HepG2 (cell line): ENCODE measurements around the gene NSUN5. TPM values are rescaled to one million over a fixed set of nuclear protein-coding genes. Genes with fewer than 3 reads are reported as not detected.
"Not testable (repeated sequence)": the region's sequence is repeated elsewhere in the genome, so short reads cannot be mapped to it uniquely, and the experiment has no call there.

ENCODE experiments used
- ATAC-seq: fragments of 200-7000 bp; cut with Tn5 transposase; 3 replicates; pipeline ENCODE4 v1.9.1; 2020; ENCODE audit warnings: mild to moderate bottlenecking, moderate library complexity
- BruUV-seq: library from RNA; stranded (reverse); fragments of 400-500 nt; replicated peaks from 2 replicates; lab custom pipeline; 2021; lab: Mats Ljungman, UMichigan
- CTCF ChIA-PET: fragments of 300-600 bp; formaldehyde crosslinking; extraction: SDS; loops from one replicate; lab custom pipeline; 2021; ENCODE audit warnings: low total read pairs, inconsistent platforms, low intra/inter-chr PET ratio; lab: Yijun Ruan, JAX
- POLR2A ChIA-PET: fragments of 350-600 bp; sonication (Branson Sonifier 250); formaldehyde crosslinking; loops from one replicate; lab custom pipeline; 2020; ENCODE audit warnings: antibody characterized with exemption, inconsistent platforms; lab: Yijun Ruan, JAX
- DNase-seq: peaks from one replicate; pipeline ENCODE4 v3.0.0-alpha.2; 2015; ENCODE audit warnings: low spot score
- FAIRE-seq: peaks from 3 replicates; lab custom pipeline; 2011; peaks lifted over from hg19 to GRCh38; lab: Jason Lieb, UNC
- H2AFZ ChIP-seq: one replicate; pipeline ENCODE4 v1.6.1; 2011; ENCODE audit warnings: low read length, inconsistent platforms
- H3K27ac ChIP-seq: fragments of 300-600 bp; 3 replicates; pipeline ENCODE4 v1.8.0; 2011; ENCODE audit warnings: mixed run types, mild to moderate bottlenecking, mixed read lengths, low read length, inconsistent platforms; ENCODE audit not compliant: insufficient read depth; ENCODE audit errors: extremely low read length
- H3K27me3 ChIP-seq, 2 experiments: fragments of 200-600 bp in 1 of 2; 2 replicates in 1 of 2; 3 replicates in 1 of 2; pipeline versions ENCODE4 v1.6.0 to v1.8.0; 2011; ENCODE audit warnings: low read length in 2 of 2, mild to moderate bottlenecking in 2 of 2, moderate library complexity in 2 of 2, inconsistent platforms in 1 of 2; ENCODE audit not compliant: insufficient read depth in 2 of 2, control insufficient read depth in 1 of 2
- H3K36me3 ChIP-seq, 2 experiments: fragments of 200-600 bp in 1 of 2; replicated peaks in 1 of 2; 2 replicates in 1 of 2; 3 replicates in 1 of 2; pipeline versions ENCODE4 v1.5.1 to v1.8.0; 2011; ENCODE audit warnings: low read length in 2 of 2, inconsistent platforms in 1 of 2; ENCODE audit not compliant: insufficient read depth in 2 of 2, control insufficient read depth in 1 of 2
- H3K4me1 ChIP-seq: 2 replicates; pipeline ENCODE4 v1.5.1; 2012; ENCODE audit warnings: low read length, inconsistent platforms; ENCODE audit not compliant: insufficient read depth
- H3K4me2 ChIP-seq: 2 replicates; pipeline ENCODE4 v1.6.0; 2011; ENCODE audit warnings: low read depth, low read length, inconsistent platforms
- H3K4me3 ChIP-seq, 3 experiments: fragments of 200-600 bp in 1 of 3; sonication (generic), shearing (Covaris generic) in 1 of 3; replicated peaks in 1 of 3; 2 replicates each; pipeline ENCODE4 v1.5.1; 2011 to 2016; ENCODE audit warnings: low read length in 3 of 3, inconsistent platforms in 2 of 3, low read depth in 2 of 3, mild to moderate bottlenecking in 2 of 3, control low read depth in 1 of 3, mixed read lengths in 1 of 3; ENCODE audit not compliant: insufficient read depth in 1 of 3
- H3K79me2 ChIP-seq: one replicate; pipeline ENCODE4 v1.6.1; 2011; ENCODE audit warnings: low read length, inconsistent platforms; ENCODE audit not compliant: insufficient read depth
- H3K9ac ChIP-seq: 2 replicates; pipeline ENCODE4 v1.6.0; 2011; ENCODE audit warnings: mild to moderate bottlenecking, low read depth, low read length, inconsistent platforms; ENCODE audit not compliant: insufficient read depth
- H3K9me3 ChIP-seq: 2 replicates; pipeline ENCODE4 v1.5.1; 2012; ENCODE audit warnings: mild to moderate bottlenecking, low read length
- H4K20me1 ChIP-seq: 2 replicates; pipeline ENCODE4 v1.6.0; 2011; ENCODE audit warnings: inconsistent platforms, mild to moderate bottlenecking, low read length, moderate library complexity; ENCODE audit not compliant: insufficient read depth
- CCDC6 ChIP-seq: sonication (generic); formaldehyde crosslinking; IDR thresholded peaks from 2 replicates; pipeline ENCODE4 v1.8.1; 2022; ENCODE audit warnings: mild to moderate bottlenecking, missing genetic modification reagents, moderate library complexity
- DR1 ChIP-seq: sonication (generic); formaldehyde crosslinking; IDR thresholded peaks from 2 replicates; pipeline ENCODE4 v1.8.0; 2021; ENCODE audit warnings: mild to moderate bottlenecking, missing genetic modification reagents, inconsistent platforms
- HES4 ChIP-seq: sonication (generic); formaldehyde crosslinking; IDR thresholded peaks from 2 replicates; pipeline ENCODE4 v1.9.0; 2021; ENCODE audit warnings: mild to moderate bottlenecking, missing genetic modification reagents, borderline replicate concordance
- HNRNPK ChIP-seq: fragments of 200-400 bp; formaldehyde crosslinking; IDR thresholded peaks from 2 replicates; pipeline ENCODE4 v1.6.1; 2018; ENCODE audit warnings: low read length, low read depth, moderate library complexity, mild to moderate bottlenecking; ENCODE audit not compliant: poor library complexity, severe bottlenecking
- JUN ChIP-seq: sonication (generic); formaldehyde crosslinking; IDR thresholded peaks from 2 replicates; pipeline ENCODE4 v1.4.0; 2020; ENCODE audit warnings: mild to moderate bottlenecking, missing genetic modification reagents
- ZNF550 ChIP-seq: sonication (generic); formaldehyde crosslinking; IDR thresholded peaks from 2 replicates; pipeline ENCODE4 v1.4.0; 2020; ENCODE audit warnings: mild to moderate bottlenecking, missing genetic modification reagents, borderline replicate concordance
- ZNF558 ChIP-seq: sonication (generic); formaldehyde crosslinking; IDR thresholded peaks from 2 replicates; pipeline ENCODE4 v1.9.0; 2022; ENCODE audit warnings: mild to moderate bottlenecking, missing genetic modification reagents, borderline replicate concordance
- ZNF564 ChIP-seq: sonication (generic); formaldehyde crosslinking; IDR thresholded peaks from 2 replicates; pipeline ENCODE4 v1.8.1; 2023; ENCODE audit warnings: mild to moderate bottlenecking, missing genetic modification reagents
- ZNF577 ChIP-seq: sonication (generic); formaldehyde crosslinking; IDR thresholded peaks from 2 replicates; pipeline ENCODE4 v1.4.0; 2020; ENCODE audit warnings: mild to moderate bottlenecking, low read depth, missing genetic modification reagents, borderline replicate concordance
- WGBS: methylation state at CpG from one replicate; pipeline ENCODE4 v1.1.6; 2017; ENCODE audit warnings: low lambda C conversion rate; 5-methylcytosine and 5-hydroxymethylcytosine counted together
- in situ Hi-C: cut with HindIII; loops from 2 replicates; pipeline ENCODE4 v1.10.0; 2017; ENCODE audit warnings: low pct_unique_long_range_greater_than_20kb; ENCODE audit not compliant: extremely low pct_ligation_motif_present
- intact Hi-C: fragments of 100-400 bp; cut with micrococcal nuclease; formaldehyde crosslinking; loops from one replicate; pipeline ENCODE4 v1.10.0; 2022; ENCODE audit not compliant: unreplicated experiment
- polyA plus RNA-seq, 8 experiments: library from polyadenylated mRNA; depleted of rRNA in 3 of 8; stranded (reverse) in 7 of 8; unstranded in 1 of 8; fragments of >200 nt; fragmentation: Illumina TruSeq in 4 of 8; extraction: Trizol in 4 of 8; gene quantifications; 2 replicates each; pipeline versions ENCODE4 v1.2.1 to v1.2.3, GENCODE V29; 2011 to 2016; ENCODE audit warnings: low read depth in 4 of 8, missing spikeins in 1 of 8, mixed read lengths in 1 of 8; ENCODE audit not compliant: insufficient read depth in 1 of 8
- total RNA-seq, 5 experiments: library from RNA; depleted of rRNA; stranded (reverse); fragments of >200 nt; fragmentation: Illumina TruSeq; extraction: Trizol; gene quantifications; 2 replicates each; pipeline ENCODE4 v1.2.3, GENCODE V29; 2016; ENCODE audit warnings: low read depth in 1 of 5
- TF ChIP-seq, protein P1 (sequence below): sonication (generic); formaldehyde crosslinking; IDR thresholded peaks from 2 replicates; pipeline ENCODE4 v1.4.0; 2020; ENCODE audit warnings: missing genetic modification reagents
- TF ChIP-seq, protein P2 (sequence below): sonication (generic); formaldehyde crosslinking; IDR thresholded peaks from 2 replicates; pipeline ENCODE4 v1.5.0; 2020; ENCODE audit warnings: mild to moderate bottlenecking, missing genetic modification reagents, moderate library complexity
- TF ChIP-seq, protein P3 (sequence below): sonication (generic); formaldehyde crosslinking; IDR thresholded peaks from 2 replicates; pipeline ENCODE4 v1.8.1; 2023; ENCODE audit warnings: mild to moderate bottlenecking, missing genetic modification reagents, borderline replicate concordance

Gene NSUN5
- total and polyA plus RNA-seq, 2 of the 13 experiments (the other 11 are each of a cell fraction or from before 2014, with no cell fraction given): 19.9 to 35.8 TPM

DNA sequence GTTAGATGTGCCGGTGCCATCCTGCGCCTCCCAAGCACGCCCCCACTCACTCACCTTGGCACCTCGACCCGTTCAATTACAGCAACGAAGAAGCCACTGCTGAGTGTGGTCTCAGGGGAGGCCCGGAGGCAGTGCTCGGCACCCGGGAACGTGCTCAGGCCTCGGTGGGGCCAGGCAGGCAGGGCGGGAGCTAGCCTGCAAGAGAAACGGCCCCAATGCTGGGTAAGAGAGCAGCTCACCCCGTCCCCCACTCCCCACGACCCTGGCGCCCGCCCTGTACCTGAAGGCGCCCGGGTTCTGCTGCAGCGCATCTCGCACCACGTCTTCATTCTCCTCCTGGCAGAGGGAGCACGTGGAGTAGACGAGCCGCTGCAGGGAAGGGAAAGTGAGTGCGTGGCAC is 5.1 kb downstream of the NSUN5 start:
- peaks cover 10% of the 10 kb centered on the region for H3K79me2 ChIP-seq
- FAIRE-seq: no peak
- 100% methylated on average over 7 of the region's 26 CpGs for WGBS
- no peak overlapping the region for H3K9ac ChIP-seq
- peaks cover 7 to 18% of the 10 kb centered on the region in 2 experiments; a peak in 3 of 5 replicates for H3K36me3 ChIP-seq
- in situ Hi-C loops: no loop called here
- POLR2A ChIA-PET: no interaction called here
- H3K4me3 ChIP-seq: no peak overlapping the region
- H3K4me2 ChIP-seq: no peak overlapping the region
- CTCF ChIA-PET: no interaction called here
- no peaks in the 10 kb centered on the region for H3K9me3 ChIP-seq
- DNase-seq: no peak
- H2AFZ ChIP-seq: no peak overlapping the region
- intact Hi-C loops: no loop called here
- H3K27me3 ChIP-seq: no peaks in the 10 kb centered on the region; a peak in 1 of 5 replicates
- BruUV-seq: no TSS peak
- no peak for ATAC-seq
- peaks cover 15% of the 10 kb centered on the region for H3K4me1 ChIP-seq
- TF ChIP-seq, protein P1, sequence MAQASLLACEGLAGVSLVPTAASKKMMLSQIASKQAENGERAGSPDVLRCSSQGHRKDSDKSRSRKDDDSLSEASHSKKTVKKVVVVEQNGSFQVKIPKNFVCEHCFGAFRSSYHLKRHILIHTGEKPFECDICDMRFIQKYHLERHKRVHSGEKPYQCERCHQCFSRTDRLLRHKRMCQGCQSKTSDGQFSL (CRISPR knock-in tag): no peak
- TF ChIP-seq ZNF550 (CRISPR knock-in tag) (no peak), HNRNPK (no peak), DR1 (CRISPR knock-in tag) (no peak), ZNF577 (CRISPR knock-in tag) (no peak), HES4 (no peak), ZNF564 (no peak), ZNF558 (no peak), JUN (no peak), CCDC6 (CRISPR knock-in tag) (no peak)
- TF ChIP-seq, protein P2, sequence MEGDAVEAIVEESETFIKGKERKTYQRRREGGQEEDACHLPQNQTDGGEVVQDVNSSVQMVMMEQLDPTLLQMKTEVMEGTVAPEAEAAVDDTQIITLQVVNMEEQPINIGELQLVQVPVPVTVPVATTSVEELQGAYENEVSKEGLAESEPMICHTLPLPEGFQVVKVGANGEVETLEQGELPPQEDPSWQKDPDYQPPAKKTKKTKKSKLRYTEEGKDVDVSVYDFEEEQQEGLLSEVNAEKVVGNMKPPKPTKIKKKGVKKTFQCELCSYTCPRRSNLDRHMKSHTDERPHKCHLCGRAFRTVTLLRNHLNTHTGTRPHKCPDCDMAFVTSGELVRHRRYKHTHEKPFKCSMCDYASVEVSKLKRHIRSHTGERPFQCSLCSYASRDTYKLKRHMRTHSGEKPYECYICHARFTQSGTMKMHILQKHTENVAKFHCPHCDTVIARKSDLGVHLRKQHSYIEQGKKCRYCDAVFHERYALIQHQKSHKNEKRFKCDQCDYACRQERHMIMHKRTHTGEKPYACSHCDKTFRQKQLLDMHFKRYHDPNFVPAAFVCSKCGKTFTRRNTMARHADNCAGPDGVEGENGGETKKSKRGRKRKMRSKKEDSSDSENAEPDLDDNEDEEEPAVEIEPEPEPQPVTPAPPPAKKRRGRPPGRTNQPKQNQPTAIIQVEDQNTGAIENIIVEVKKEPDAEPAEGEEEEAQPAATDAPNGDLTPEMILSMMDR (CRISPR knock-in tag): no peak
- TF ChIP-seq, protein P3, sequence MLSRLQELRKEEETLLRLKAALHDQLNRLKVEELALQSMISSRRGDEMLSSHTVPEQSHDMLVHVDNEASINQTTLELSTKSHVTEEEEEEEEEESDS (CRISPR knock-in tag): no peak
- no peak overlapping the region for H3K27ac ChIP-seq
- no peaks in the 10 kb centered on the region for H4K20me1 ChIP-seq

DNA sequence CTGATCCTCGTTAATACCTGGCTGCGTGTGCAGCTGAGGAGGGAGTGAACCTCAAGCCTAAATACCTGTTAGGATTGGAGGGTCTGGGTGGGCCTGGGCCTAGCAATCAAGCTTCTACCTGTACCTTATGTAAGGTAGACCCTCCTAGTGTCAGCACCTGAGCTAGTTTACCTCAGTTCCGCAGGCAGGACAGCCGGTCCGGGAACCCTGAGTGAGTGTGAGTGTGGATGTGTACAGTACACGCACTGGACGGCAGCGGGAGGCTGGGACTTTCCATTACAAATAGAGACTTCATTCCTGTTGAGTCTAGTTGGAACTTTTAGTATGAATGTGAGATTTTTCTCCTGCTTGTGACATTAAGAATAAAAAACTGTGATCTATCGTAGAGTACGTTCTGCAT is 5.8 kb downstream of the NSUN5 start:
- Histone ChIP-seq H3K4me1 (peaks cover 12% of the 10 kb centered on the region), H3K36me3 (peaks cover 7 to 18% of the 10 kb centered on the region in 2 experiments; a peak in 3 of 5 replicates)
- ATAC-seq, CTCF ChIA-PET, H3K9ac ChIP-seq, H3K79me2 ChIP-seq, DNase-seq, H3K27me3 ChIP-seq, BruUV-seq, H3K9me3 ChIP-seq, H3K4me2 ChIP-seq, H2AFZ ChIP-seq, FAIRE-seq, intact Hi-C loops, in situ Hi-C loops, H4K20me1 ChIP-seq, H3K27ac ChIP-seq, H3K4me3 ChIP-seq, POLR2A ChIA-PET: not testable (repeated sequence)
- WGBS: 96% methylated on average over 5 of the region's 10 CpGs
